Transverse colon (tissue), 4 donors: ENCODE results near the gene NUP210. TPM values are rescaled to one million over a fixed set of nuclear protein-coding genes. Genes with fewer than 3 reads are reported as not detected.

Experiments used
- DNase-seq: peaks from one replicate; pipeline ENCODE4 v3.0.0-alpha.2; 2019
- H3K27ac ChIP-seq, 4 donors: fragments of 200-600 bp; sonication (generic); 2 replicates each; pipeline ENCODE4 v1.5.1; 2016 to 2018; ENCODE audit warnings: inconsistent platforms in 4 of 4
- H3K27me3 ChIP-seq: fragments of 200-600 bp; sonication (generic); 2 replicates; pipeline ENCODE4 v1.5.1; 2017; ENCODE audit warnings: inconsistent platforms
- H3K36me3 ChIP-seq, 4 donors: fragments of 200-600 bp; sonication (generic); 2 replicates each; pipeline ENCODE4 v1.5.1; 2017 to 2019; ENCODE audit warnings: inconsistent platforms in 4 of 4
- H3K4me1 ChIP-seq, 4 donors: fragments of 200-600 bp; sonication (generic); 2 replicates each; pipeline ENCODE4 v1.5.1; 2017 to 2020; ENCODE audit warnings: inconsistent platforms in 4 of 4
- H3K4me3 ChIP-seq, 4 donors: fragments of 200-600 bp; sonication (generic); 1 replicate in 1 of 4; 2 replicates in 3 of 4; pipeline versions ENCODE4 v1.5.1 to v1.6.1; 2017 to 2019; ENCODE audit warnings: inconsistent platforms in 4 of 4
- H3K9me3 ChIP-seq, 2 donors: fragments of 200-600 bp; sonication (generic); 2 replicates each; pipeline ENCODE4 v1.5.1; 2017 to 2019; ENCODE audit warnings: inconsistent platforms in 2 of 2
- EP300 ChIP-seq: sonication (generic); formaldehyde crosslinking; IDR thresholded peaks from one replicate; pipeline ENCODE4 v1.6.1; 2017; ENCODE audit warnings: antibody characterized with exemption, low read depth
- POLR2A ChIP-seq: fragments of 450-650 bp; IDR thresholded peaks from one replicate; pipeline ENCODE4 v1.6.1; 2016; ENCODE audit warnings: antibody characterized with exemption, mild to moderate bottlenecking, moderate library complexity
- POLR2AphosphoS5 ChIP-seq, 3 donors: sonication (generic); formaldehyde crosslinking; IDR thresholded peaks; one replicate each; pipeline ENCODE4 v1.6.1; 2016; ENCODE audit warnings: antibody characterized with exemption in 3 of 3
- WGBS, 2 donors: methylation state at CpG; one replicate each; pipeline ENCODE4 v1.1.5; 2018; ENCODE audit warnings: low coverage in 1 of 2; 5-methylcytosine and 5-hydroxymethylcytosine counted together
- in situ Hi-C, 4 donors: fragments of 200-750 bp; cut with MboI; loops; one replicate each; pipeline versions ENCODE4 v1.15.0 to v1.15.1; 2017; ENCODE audit warnings: low sequenced_read_pairs in 3 of 4, low pct_ligation_motif_present in 1 of 4, low pct_unique_long_range_greater_than_20kb in 1 of 4
- intact Hi-C: fragments of 100-400 bp; cut with DNase I; formaldehyde crosslinking; loops from one replicate; pipeline ENCODE4 v1.15.1; 2023; ENCODE audit warnings: low total_unique reads
- small RNA-seq, 4 donors: library from RNA; depleted of rRNA; stranded (forward); fragments of <200 nt; gene quantifications; one replicate each; pipeline ENCODE3, GENCODE V24; 2016
- total RNA-seq, 4 donors: library from RNA; depleted of rRNA; stranded (reverse); fragments of >200 nt; gene quantifications; one replicate each; pipeline ENCODE4 v1.1.0, GENCODE V29; 2016
- TF ChIP-seq, protein P1 (sequence below), 5 experiments: fragments of 200-600 bp in 3 of 5; fragments of 450-650 bp in 2 of 5; sonication (generic) in 3 of 5; IDR thresholded peaks; 1 replicate in 2 of 5; 2 replicates in 3 of 5; pipeline ENCODE4 v1.5.1; 2016 to 2017; ENCODE audit warnings: antibody characterized with exemption in 5 of 5, inconsistent platforms in 3 of 5, mild to moderate bottlenecking in 2 of 5, moderate library complexity in 1 of 5

The NUP210 gene
- total RNA-seq, 4 donors from 2014 or later, result 6.0 to 202 (median 14.6) TPM

DNA sequence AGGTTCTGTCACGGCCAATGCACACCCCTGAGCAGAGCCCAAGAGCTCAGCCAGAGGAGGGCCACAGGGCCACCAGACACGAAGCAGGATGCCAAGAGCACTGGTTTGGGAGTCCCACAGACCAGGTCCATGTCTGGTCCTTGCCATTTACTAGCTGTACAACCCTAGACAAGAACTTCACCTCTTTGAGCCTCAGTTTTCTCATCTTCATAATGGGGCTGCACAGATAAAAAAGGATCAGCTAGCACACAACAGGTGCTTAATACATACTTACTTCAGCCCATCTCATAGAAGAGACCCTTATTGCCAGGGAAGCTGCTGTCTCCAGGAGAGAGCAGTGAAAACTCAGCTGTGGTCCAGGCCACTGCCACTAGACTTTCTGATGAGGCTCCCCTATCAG lies 152.0 kb downstream of the NUP210 start:
- intact Hi-C loops (no loop called here), in situ Hi-C loops (no loop called here)
- no peaks in the 10 kb centered on the region for H3K4me1 ChIP-seq
- no peaks in the 10 kb centered on the region for H3K36me3 ChIP-seq
- H3K9me3 ChIP-seq, result no peaks in the 10 kb centered on the region
- peaks cover 6% of the 10 kb centered on the region for H3K27me3 ChIP-seq
- H3K27ac ChIP-seq, result no peak overlapping the region
- no peak overlapping the region for H3K4me3 ChIP-seq
- WGBS, 2 donors, result 73% methylated on average over 1 of the region's 2 CpGs; no CpG with 5 or more reads in 1 of the 2 donors
- no peak for DNase-seq
- TF ChIP-seq POLR2AphosphoS5 (IDR thresholded peaks at IDR 0.05) (no peak), POLR2A (no peak), EP300 (no peak)
- TF ChIP-seq, protein P1, sequence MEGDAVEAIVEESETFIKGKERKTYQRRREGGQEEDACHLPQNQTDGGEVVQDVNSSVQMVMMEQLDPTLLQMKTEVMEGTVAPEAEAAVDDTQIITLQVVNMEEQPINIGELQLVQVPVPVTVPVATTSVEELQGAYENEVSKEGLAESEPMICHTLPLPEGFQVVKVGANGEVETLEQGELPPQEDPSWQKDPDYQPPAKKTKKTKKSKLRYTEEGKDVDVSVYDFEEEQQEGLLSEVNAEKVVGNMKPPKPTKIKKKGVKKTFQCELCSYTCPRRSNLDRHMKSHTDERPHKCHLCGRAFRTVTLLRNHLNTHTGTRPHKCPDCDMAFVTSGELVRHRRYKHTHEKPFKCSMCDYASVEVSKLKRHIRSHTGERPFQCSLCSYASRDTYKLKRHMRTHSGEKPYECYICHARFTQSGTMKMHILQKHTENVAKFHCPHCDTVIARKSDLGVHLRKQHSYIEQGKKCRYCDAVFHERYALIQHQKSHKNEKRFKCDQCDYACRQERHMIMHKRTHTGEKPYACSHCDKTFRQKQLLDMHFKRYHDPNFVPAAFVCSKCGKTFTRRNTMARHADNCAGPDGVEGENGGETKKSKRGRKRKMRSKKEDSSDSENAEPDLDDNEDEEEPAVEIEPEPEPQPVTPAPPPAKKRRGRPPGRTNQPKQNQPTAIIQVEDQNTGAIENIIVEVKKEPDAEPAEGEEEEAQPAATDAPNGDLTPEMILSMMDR (IDR thresholded peaks at IDR 0.05), result no peak

DNA sequence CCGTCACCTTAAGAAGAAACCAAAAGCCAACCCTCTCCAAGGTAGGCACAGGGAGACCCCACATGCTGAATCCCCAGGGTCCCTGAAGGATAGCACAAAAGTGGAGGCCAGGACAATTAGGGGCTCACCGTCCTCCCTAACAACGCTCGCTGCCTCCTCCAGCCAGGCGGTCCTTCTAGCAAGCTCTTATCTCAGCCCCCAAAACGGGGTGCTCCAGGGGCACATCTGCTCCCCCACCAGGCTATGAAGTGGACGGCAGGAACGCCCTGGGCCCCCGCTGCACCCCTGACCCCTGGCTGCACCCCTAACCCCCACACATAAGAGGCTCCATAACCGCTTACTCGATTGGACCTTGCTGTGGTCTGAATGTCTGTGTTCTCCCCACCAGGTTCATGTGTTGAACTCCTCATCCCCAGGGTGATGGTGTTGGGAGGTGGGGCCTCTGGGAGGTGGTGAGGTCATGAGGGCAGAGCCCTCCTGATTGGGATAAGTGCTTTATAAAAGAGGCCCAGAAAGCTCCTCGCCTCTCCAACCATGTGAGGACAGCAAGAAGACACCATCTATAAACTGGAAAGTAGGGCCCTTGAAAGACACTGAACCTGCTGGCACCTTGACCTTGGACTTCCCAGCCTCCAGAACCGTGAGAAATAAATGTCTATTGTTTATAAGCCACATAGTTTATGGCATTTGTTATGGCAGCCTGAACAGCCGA lies 153.3 kb downstream of the NUP210 start:
- in situ Hi-C loops, result no loop called here
- Histone ChIP-seq H3K9me3 (no peaks in the 10 kb centered on the region), H3K36me3 (no peaks in the 10 kb centered on the region), H3K4me1 (no peaks in the 10 kb centered on the region), H3K4me3 (no peak overlapping the region), H3K27ac (no peak overlapping the region), H3K27me3 (peaks cover 6% of the 10 kb centered on the region)
- intact Hi-C loops, result no loop called here
- WGBS, 2 donors, result 64 to 78% methylated on average over 2 to 14 of the region's 14 CpGs
- DNase-seq, result no peak
- TF ChIP-seq, protein P1 (IDR thresholded peaks at IDR 0.05), result no peak
- no peak for TF ChIP-seq POLR2A
- no peak for TF ChIP-seq EP300
- TF ChIP-seq POLR2AphosphoS5 (IDR thresholded peaks at IDR 0.05), result no peak

Small RNA genes lying within 50 kb of the gene (small RNA-seq; reads per million reads assigned to genes)
- gene AC027124.2, result 0 reads per million in 4 donors

Other genes with a start within 250 kb of the NUP210 start
- 10 to 100 TPM; 19.8 to 44.0 (median 27.1) TPM for gene HDAC11, start 60.0 kb upstream of the NUP210 start, total RNA-seq
- 10 to 100 TPM; 23.0 to 51.5 (median 31.4) TPM for gene FBLN2, start 128.8 kb upstream of the NUP210 start, total RNA-seq